ENCODE data around the gene ADIPOQ. TPM values are rescaled to one million over a fixed set of nuclear protein-coding genes. Genes with fewer than 3 reads are reported as not detected.

The ADIPOQ gene
- total and polyA plus RNA-seq, 2 of the 13 experiments (the other 11 are each of a cell fraction or from before 2014, with no cell fraction given): not detected

- TF ChIP-seq SALL2 (CRISPR knock-in tag; IDR thresholded peaks at IDR 0.05) (peak; percentile 85), SSRP1 (CRISPR knock-in tag; IDR thresholded peaks at IDR 0.05) (no peak), NR2C2 (CRISPR knock-in tag; IDR thresholded peaks at IDR 0.05; ENCODE audit: borderline replicate concordance) (peak; percentile 94), ETV6 (CRISPR knock-in tag; conservative IDR thresholded peaks at IDR 0.05) (peak; percentile 52; the same call in 1 of the 2 replicates), ZNF550 (CRISPR knock-in tag; IDR thresholded peaks at IDR 0.05; ENCODE audit: borderline replicate concordance) (peak; percentile 78; the same call in 1 of the 2 replicates), PCBP1 (IDR thresholded peaks at IDR 0.05; ENCODE audit: borderline replicate concordance, low read depth, low read length) (no peak), ATF4 (CRISPR knock-in tag; IDR thresholded peaks at IDR 0.05) (peak in 1 of 2 experiments; percentile 53; a peak in 1 of 4 replicates), ZNF317 (CRISPR knock-in tag; IDR thresholded peaks at IDR 0.05) (peak; percentile 81), RORA (CRISPR knock-in tag; IDR thresholded peaks at IDR 0.05) (no peak), GATAD1 (CRISPR knock-in tag; IDR thresholded peaks at IDR 0.05) (peak; percentile 99), KDM4B (CRISPR knock-in tag; IDR thresholded peaks at IDR 0.05) (peak; percentile 68; the same call in 1 of the 2 replicates), KAT2B (IDR thresholded peaks at IDR 0.05; ENCODE audit: borderline replicate concordance, low read depth, low read length) (no peak), HES4 (CRISPR knock-in tag; IDR thresholded peaks at IDR 0.05; ENCODE audit: borderline replicate concordance) (no peak), ADNP (CRISPR knock-in tag; IDR thresholded peaks at IDR 0.05) (no peak), PAX8 (CRISPR knock-in tag; IDR thresholded peaks at IDR 0.05; ENCODE audit: borderline replicate concordance) (peak; percentile 72; the same call in 1 of the 2 replicates), ZNF180 (CRISPR knock-in tag; IDR thresholded peaks at IDR 0.05; ENCODE audit: borderline replicate concordance, low read depth) (no peak), ZNF232 (CRISPR knock-in tag; IDR thresholded peaks at IDR 0.05; ENCODE audit: borderline replicate concordance) (peak; percentile 62; the same call in 1 of the 2 replicates), FOXO4 (CRISPR knock-in tag; conservative IDR thresholded peaks at IDR 0.05) (0 out of 2 replicates have a peak, but pooled peaks have one; percentile 86), ZNF883 (CRISPR knock-in tag; IDR thresholded peaks at IDR 0.05; ENCODE audit: not compliant biosample characterization) (no peak), HNF4G (IDR thresholded peaks at IDR 0.05; ENCODE audit: borderline replicate concordance, low read depth, low read length) (no peak), HNF4G (CRISPR knock-in tag; IDR thresholded peaks at IDR 0.05; ENCODE audit: borderline replicate concordance, low read depth) (peak; percentile 60; the same call in 1 of the 2 replicates), ZNF354B (CRISPR knock-in tag; IDR thresholded peaks at IDR 0.05) (no peak)
- TF ChIP-seq, protein P1, sequence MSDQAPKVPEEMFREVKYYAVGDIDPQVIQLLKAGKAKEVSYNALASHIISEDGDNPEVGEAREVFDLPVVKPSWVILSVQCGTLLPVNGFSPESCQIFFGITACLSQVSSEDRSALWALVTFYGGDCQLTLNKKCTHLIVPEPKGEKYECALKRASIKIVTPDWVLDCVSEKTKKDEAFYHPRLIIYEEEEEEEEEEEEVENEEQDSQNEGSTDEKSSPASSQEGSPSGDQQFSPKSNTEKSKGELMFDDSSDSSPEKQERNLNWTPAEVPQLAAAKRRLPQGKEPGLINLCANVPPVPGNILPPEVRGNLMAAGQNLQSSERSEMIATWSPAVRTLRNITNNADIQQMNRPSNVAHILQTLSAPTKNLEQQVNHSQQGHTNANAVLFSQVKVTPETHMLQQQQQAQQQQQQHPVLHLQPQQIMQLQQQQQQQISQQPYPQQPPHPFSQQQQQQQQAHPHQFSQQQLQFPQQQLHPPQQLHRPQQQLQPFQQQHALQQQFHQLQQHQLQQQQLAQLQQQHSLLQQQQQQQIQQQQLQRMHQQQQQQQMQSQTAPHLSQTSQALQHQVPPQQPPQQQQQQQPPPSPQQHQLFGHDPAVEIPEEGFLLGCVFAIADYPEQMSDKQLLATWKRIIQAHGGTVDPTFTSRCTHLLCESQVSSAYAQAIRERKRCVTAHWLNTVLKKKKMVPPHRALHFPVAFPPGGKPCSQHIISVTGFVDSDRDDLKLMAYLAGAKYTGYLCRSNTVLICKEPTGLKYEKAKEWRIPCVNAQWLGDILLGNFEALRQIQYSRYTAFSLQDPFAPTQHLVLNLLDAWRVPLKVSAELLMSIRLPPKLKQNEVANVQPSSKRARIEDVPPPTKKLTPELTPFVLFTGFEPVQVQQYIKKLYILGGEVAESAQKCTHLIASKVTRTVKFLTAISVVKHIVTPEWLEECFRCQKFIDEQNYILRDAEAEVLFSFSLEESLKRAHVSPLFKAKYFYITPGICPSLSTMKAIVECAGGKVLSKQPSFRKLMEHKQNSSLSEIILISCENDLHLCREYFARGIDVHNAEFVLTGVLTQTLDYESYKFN (CRISPR knock-in tag; conservative IDR thresholded peaks at IDR 0.05): peak; percentile 27; the same call in 1 of the 2 replicates
Measured at GRCh38 chr3:186806089-186807055, 36.1 kb upstream of the ADIPOQ start, which contains the start of gene RFC4 (continued).
